ENCODE measurements around the gene JAKMIP2. TPM values are rescaled to one million over a fixed set of nuclear protein-coding genes. Genes with fewer than 3 reads are reported as not detected.

Gene JAKMIP2
- polyA plus RNA-seq, 1 donor from 2014 or later: 46.3 TPM

GRCh38 chr5:147743012-147743411 lies 39.5 kb downstream of the JAKMIP2 start:
- Histone ChIP-seq H3K27me3 (ENCODE audit: insufficient read depth, low read depth, low read length) (no peaks in the 10 kb centered on the region), H3K79me2 (replicated peaks; ENCODE audit: insufficient read depth, low read length) (peaks cover 44% of the 10 kb centered on the region), H3K36me3 (ENCODE audit: insufficient read depth, low read length) (no peaks in the 10 kb centered on the region), H3K9ac (ENCODE audit: low read length) (no peak overlapping the region), H3K27ac (ENCODE audit: low read length) (no peak overlapping the region), H3K4me3 (ENCODE audit: low read length) (no peak overlapping the region), H3F3A (ENCODE audit: insufficient read depth, low read length, poor library complexity, severe bottlenecking) (peaks cover 2% of the 10 kb centered on the region), H3K4me2 (ENCODE audit: low read length) (no peak overlapping the region), H3K9me3 (ENCODE audit: low read length) (no peaks in the 10 kb centered on the region), H4K20me1 (ENCODE audit: insufficient read depth) (peaks cover 3% of the 10 kb centered on the region), H3K9me2 (ENCODE audit: insufficient read depth, low read length) (no peaks in the 10 kb centered on the region), H2AFZ (ENCODE audit: low read depth, low read length) (no peak overlapping the region)
- TF ChIP-seq EP300 (conservative IDR thresholded peaks at IDR 0.05; ENCODE audit: poor library complexity, severe bottlenecking) (no peak), RAD21 (conservative IDR thresholded peaks at IDR 0.05) (no peak), POLR2AphosphoS5 (IDR thresholded peaks at IDR 0.05) (no peak), SMC3 (conservative IDR thresholded peaks at IDR 0.05; ENCODE audit: poor library complexity) (no peak), TAF1 (IDR thresholded peaks at IDR 0.05; ENCODE audit: low read depth) (no peak), CTCF (IDR thresholded peaks at IDR 0.05; ENCODE audit: poor library complexity, severe bottlenecking) (no peak), MXI1 (conservative IDR thresholded peaks at IDR 0.05; ENCODE audit: poor library complexity, severe bottlenecking) (no peak), REST (IDR thresholded peaks at IDR 0.05; ENCODE audit: borderline replicate concordance) (no peak), EZH2 (IDR thresholded peaks at IDR 0.05; ENCODE audit: borderline replicate concordance, insufficient read depth, low read length, poor library complexity, severe bottlenecking) (no peak)

GRCh38 chr5:147742151-147742550 lies 40.4 kb downstream of the JAKMIP2 start:
- H3K36me3 ChIP-seq (ENCODE audit: insufficient read depth, low read length): no peaks in the 10 kb centered on the region
- TF ChIP-seq CTCF (IDR thresholded peaks at IDR 0.05; ENCODE audit: poor library complexity, severe bottlenecking) (no peak), REST (IDR thresholded peaks at IDR 0.05; ENCODE audit: borderline replicate concordance) (no peak), TAF1 (IDR thresholded peaks at IDR 0.05; ENCODE audit: low read depth) (no peak), MXI1 (conservative IDR thresholded peaks at IDR 0.05; ENCODE audit: poor library complexity, severe bottlenecking) (no peak), RAD21 (conservative IDR thresholded peaks at IDR 0.05) (no peak), SMC3 (conservative IDR thresholded peaks at IDR 0.05; ENCODE audit: poor library complexity) (no peak), POLR2AphosphoS5 (IDR thresholded peaks at IDR 0.05) (no peak), EZH2 (IDR thresholded peaks at IDR 0.05; ENCODE audit: borderline replicate concordance, insufficient read depth, low read length, poor library complexity, severe bottlenecking) (no peak), EP300 (conservative IDR thresholded peaks at IDR 0.05; ENCODE audit: poor library complexity, severe bottlenecking) (no peak)

More at GRCh38 chr5:147742151-147742550, 40.4 kb downstream of the JAKMIP2 start:
- Histone ChIP-seq H3K27me3 (ENCODE audit: insufficient read depth, low read depth, low read length) (no peaks in the 10 kb centered on the region), H3K27ac (ENCODE audit: low read length) (no peak overlapping the region), H3K4me2 (ENCODE audit: low read length) (no peak overlapping the region), H3K9me2 (ENCODE audit: insufficient read depth, low read length) (no peaks in the 10 kb centered on the region), H3K9ac (ENCODE audit: low read length) (no peak overlapping the region), H2AFZ (ENCODE audit: low read depth, low read length) (no peak overlapping the region), H3K4me3 (ENCODE audit: low read length) (no peak overlapping the region), H3F3A (ENCODE audit: insufficient read depth, low read length, poor library complexity, severe bottlenecking) (peaks cover 2% of the 10 kb centered on the region), H4K20me1 (ENCODE audit: insufficient read depth) (peaks cover 3% of the 10 kb centered on the region), H3K79me2 (replicated peaks; ENCODE audit: insufficient read depth, low read length) (peaks cover 47% of the 10 kb centered on the region), H3K9me3 (ENCODE audit: low read length) (no peaks in the 10 kb centered on the region)
